ENCODE data around the gene NDC80.

DNA sequence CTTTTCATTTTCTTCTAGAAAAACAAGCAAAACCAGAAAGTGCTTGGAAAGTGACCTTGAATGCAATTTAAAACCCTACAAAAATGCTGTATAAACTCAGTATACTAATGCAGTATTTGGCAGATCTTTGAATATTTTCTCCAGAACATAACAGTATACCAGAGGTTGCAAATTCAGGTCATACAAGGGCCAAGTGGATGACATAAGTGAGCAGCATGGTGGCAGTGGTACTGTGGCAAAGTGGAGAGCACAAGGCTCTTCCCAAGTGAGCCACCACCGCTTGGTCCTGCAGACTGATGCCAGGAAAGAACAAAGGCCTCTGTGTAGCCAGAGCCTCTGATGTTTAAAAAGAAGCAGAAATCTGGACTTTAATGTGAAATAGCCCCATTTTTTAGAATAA is 33.1 kb upstream of the NDC80 start:
- TF ChIP-seq, protein P1, sequence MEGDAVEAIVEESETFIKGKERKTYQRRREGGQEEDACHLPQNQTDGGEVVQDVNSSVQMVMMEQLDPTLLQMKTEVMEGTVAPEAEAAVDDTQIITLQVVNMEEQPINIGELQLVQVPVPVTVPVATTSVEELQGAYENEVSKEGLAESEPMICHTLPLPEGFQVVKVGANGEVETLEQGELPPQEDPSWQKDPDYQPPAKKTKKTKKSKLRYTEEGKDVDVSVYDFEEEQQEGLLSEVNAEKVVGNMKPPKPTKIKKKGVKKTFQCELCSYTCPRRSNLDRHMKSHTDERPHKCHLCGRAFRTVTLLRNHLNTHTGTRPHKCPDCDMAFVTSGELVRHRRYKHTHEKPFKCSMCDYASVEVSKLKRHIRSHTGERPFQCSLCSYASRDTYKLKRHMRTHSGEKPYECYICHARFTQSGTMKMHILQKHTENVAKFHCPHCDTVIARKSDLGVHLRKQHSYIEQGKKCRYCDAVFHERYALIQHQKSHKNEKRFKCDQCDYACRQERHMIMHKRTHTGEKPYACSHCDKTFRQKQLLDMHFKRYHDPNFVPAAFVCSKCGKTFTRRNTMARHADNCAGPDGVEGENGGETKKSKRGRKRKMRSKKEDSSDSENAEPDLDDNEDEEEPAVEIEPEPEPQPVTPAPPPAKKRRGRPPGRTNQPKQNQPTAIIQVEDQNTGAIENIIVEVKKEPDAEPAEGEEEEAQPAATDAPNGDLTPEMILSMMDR (IDR thresholded peaks at IDR 0.05; ENCODE audit: low read depth, low read length): no peak
- TF ChIP-seq MAX (IDR thresholded peaks at IDR 0.05; ENCODE audit: low read depth, low read length): no peak
- no peak for TF ChIP-seq POLR2A (IDR thresholded peaks at IDR 0.05; ENCODE audit: extremely low read depth, insufficient read length)
- TF ChIP-seq MYC (IDR thresholded peaks at IDR 0.05; ENCODE audit: low read depth, low read length): no peak

Data from NB4 (cell line).